H1 (cell line): ENCODE data around the gene TNFAIP8. TPM values are rescaled to one million over a fixed set of nuclear protein-coding genes. Genes with fewer than 3 reads are reported as not detected.

Experiments
- CBX5 ChIP-seq: fragments of 300-800, 300-1000 bp; sonication (generic); IDR thresholded peaks from 2 replicates; pipeline ENCODE4 v1.7.1; 2016; ENCODE audit warnings: antibody characterized with exemption, low read length, low read depth
- KDM4A ChIP-seq: IDR thresholded peaks from one replicate; pipeline ENCODE4 v1.7.1; 2012; ENCODE audit warnings: low read depth, mild to moderate bottlenecking, moderate library complexity, low read length, inconsistent platforms; ENCODE audit not compliant: severe bottlenecking
- RAD21 ChIP-seq, 2 experiments: IDR thresholded peaks in 1 of 2; conservative IDR thresholded peaks in 1 of 2; 2 replicates each; pipeline ENCODE4 v1.6.1; 2011; ENCODE audit warnings: low read depth in 2 of 2, low read length in 2 of 2, improper control_type of control experiment in 1 of 2, inconsistent platforms in 1 of 2, mild to moderate bottlenecking in 1 of 2, moderate library complexity in 1 of 2
- RXRA ChIP-seq: IDR thresholded peaks from 2 replicates; pipeline ENCODE4 v1.6.1; 2011; ENCODE audit warnings: low read depth, mild to moderate bottlenecking, low read length, moderate library complexity; ENCODE audit not compliant: insufficient read depth
- SUZ12 ChIP-seq: fragments of 200-600 bp; sonication (generic); IDR thresholded peaks from 2 replicates; pipeline ENCODE4 v1.6.1; 2012; ENCODE audit warnings: mild to moderate bottlenecking, inconsistent platforms, low read length, moderate library complexity, mixed read lengths
- polyA plus RNA-seq, 7 experiments: library from polyadenylated mRNA; depleted of rRNA in 3 of 7; stranded (reverse) in 5 of 7; unstranded in 2 of 7; fragments of >200 nt in 5 of 7; fragments of 200-250 nt in 2 of 7; gene quantifications; 1 replicate in 5 of 7; 2 replicates in 1 of 7; 4 replicates in 1 of 7; pipeline versions ENCODE4 v1.2.1 to v1.2.3, GENCODE V29; 2011 to 2013; ENCODE audit warnings: missing spikeins in 2 of 7, mixed read lengths in 2 of 7
- total RNA-seq: library from RNA; stranded (reverse); fragmentation: NEBNext Ultra II Directional; extraction: Animal tissue kit (Norgen Biotek cat#: 25700); gene quantifications from 2 replicates; pipeline ENCODE4 v1.2.1, GENCODE V29; 2021

TNFAIP8 gene
- total and polyA plus RNA-seq, 2 of the 8 experiments (the other 6 are each of a cell fraction or from before 2014, with no cell fraction given) = 12.4 to 19.3 TPM

DNA sequence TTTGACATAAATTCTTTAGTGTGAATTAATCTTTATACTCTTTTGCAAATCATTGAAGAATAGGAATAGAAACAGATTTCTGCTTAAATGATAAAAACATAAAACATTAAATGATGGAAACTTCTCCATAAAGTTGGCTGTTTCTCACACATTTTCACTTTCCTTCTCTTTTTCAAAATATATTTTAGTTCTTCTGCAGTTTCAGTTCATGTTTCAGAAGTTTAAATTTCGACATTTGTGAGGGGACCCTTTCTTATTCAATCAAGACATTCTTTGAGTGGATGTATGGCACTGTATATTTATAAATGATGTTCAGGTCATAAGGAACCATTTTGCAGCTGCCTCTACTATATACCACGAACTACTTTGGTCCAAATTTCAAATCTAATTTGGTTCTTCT, 34.6 kb downstream of the TNFAIP8 start (continued):
- no peak for TF ChIP-seq RAD21 (IDR thresholded peaks at IDR 0.05 in 1 of 2, conservative IDR thresholded peaks at IDR 0.05 in 1 of 2; ENCODE audit: low read depth in 2 of 2, low read length in 2 of 2)
- no peak for TF ChIP-seq SUZ12
- no peak for TF ChIP-seq RXRA
- no peak for TF ChIP-seq KDM4A
- TF ChIP-seq CBX5 = no peak
